Epidermal melanocyte (primary cell): ENCODE results near the gene SERPINA7.
"Not testable (repeated sequence)": the region's sequence is repeated elsewhere in the genome, so short reads cannot be mapped to it uniquely, and the experiment has no call there.

Experiments used
- DNase-seq: peaks from one replicate; pipeline ENCODE4 v3.0.0; 2011; ENCODE audit warnings: low spot score; ENCODE audit not compliant: insufficient read length

The SERPINA7 gene

GRCh38 chrX:106038625-106039024 lies at the start of gene SERPINA7:
Gene SERPINA7, minus strand, starts transcription at chrX:106038727. Its CDS starts 1,669 bp downstream, at chrX:106037058.
- no peak for DNase-seq

GRCh38 chrX:106069048-106069447 lies 30.5 kb upstream of the SERPINA7 start:
- no peak for DNase-seq

GRCh38 chrX:106050054-106050453 lies 11.5 kb upstream of the SERPINA7 start:
- no peak for DNase-seq

GRCh38 chrX:106042296-106042695 lies 3.8 kb upstream of the SERPINA7 start:
- DNase-seq: no peak

- DNase-seq: no peak
Measured at GRCh38 chrX:106040861-106041260, 2.3 kb upstream of the SERPINA7 start.

- DNase-seq: no peak
Measured at GRCh38 chrX:106039920-106040319, 1.4 kb upstream of the SERPINA7 start.

- no peak for DNase-seq
Measured at GRCh38 chrX:106037835-106038473, 573 bp downstream of the SERPINA7 start.

GRCh38 chrX:106036716-106037115 lies 1.8 kb downstream of the SERPINA7 start:
- no peak for DNase-seq

GRCh38 chrX:106035064-106035463 lies 3.5 kb downstream of the SERPINA7 start:
- DNase-seq: no peak

- no peak for DNase-seq
Measured at GRCh38 chrX:106023947-106024346, 14.6 kb downstream of the SERPINA7 start.

- no peak for DNase-seq
Measured at GRCh38 chrX:106022238-106022637, 16.3 kb downstream of the SERPINA7 start.

- no peak for DNase-seq
Measured at GRCh38 chrX:106014119-106014775, 24.3 kb downstream of the SERPINA7 start.

GRCh38 chrX:106009145-106009544 lies 29.4 kb downstream of the SERPINA7 start:
- DNase-seq: no peak

- DNase-seq: no peak
Measured at GRCh38 chrX:106007815-106008214, 30.7 kb downstream of the SERPINA7 start.

- no peak for DNase-seq
Measured at GRCh38 chrX:106005684-106006083, 32.8 kb downstream of the SERPINA7 start.

GRCh38 chrX:106000609-106001008 lies 37.9 kb downstream of the SERPINA7 start:
- DNase-seq: not testable (repeated sequence)

GRCh38 chrX:106000203-106000602 lies 38.3 kb downstream of the SERPINA7 start:
- DNase-seq: no peak

GRCh38 chrX:105999294-105999693 lies 39.2 kb downstream of the SERPINA7 start:
- DNase-seq: no peak

- DNase-seq: not testable (repeated sequence)
Measured at GRCh38 chrX:105988487-105988886, 50.0 kb downstream of the SERPINA7 start.
